ENCODE data around the gene MYBPC2.

GRCh38 chr19:50401605-50402450, 30.9 kb upstream of the MYBPC2 start:
- TF ChIP-seq CTCF (IDR thresholded peaks at IDR 0.05 in 4 of 5, conservative IDR thresholded peaks at IDR 0.05 in 1 of 5) (peak in 1 of 5 experiments; percentile 12), POLR2A (IDR thresholded peaks at IDR 0.05) (no peak)
